SK-N-SH (cell line): ENCODE data around the gene FGD3. TPM values are rescaled to one million over a fixed set of nuclear protein-coding genes. Genes with fewer than 3 reads are reported as not detected.
"Not testable (repeated sequence)": the region's sequence is repeated elsewhere in the genome, so short reads cannot be mapped to it uniquely, and the experiment has no call there.

Experiments
- CTCF ChIA-PET: fragments of 300-600, 350-600 bp; formaldehyde crosslinking; extraction: SDS; loops from one replicate; lab custom pipeline; 2021; lab: Yijun Ruan, JAX
- POLR2A ChIA-PET: fragments of 350-600 bp; sonication (Branson Sonifier 250); formaldehyde crosslinking; extraction: SDS; loops from one replicate; lab custom pipeline; 2020; ENCODE audit warnings: antibody characterized with exemption, inconsistent platforms; lab: Yijun Ruan, JAX
- DNase-seq: peaks from one replicate; pipeline ENCODE4 v3.0.0; 2012
- H2AFZ ChIP-seq: fragments of 200-600 bp; sonication (generic); 2 replicates; pipeline ENCODE4 v1.8.1; 2016; ENCODE audit warnings: antibody characterized with exemption, mild to moderate bottlenecking, low read depth
- H3F3A ChIP-seq: fragments of 200-600 bp; sonication (generic); replicated peaks from 2 replicates; pipeline ENCODE3; 2016; ENCODE audit warnings: antibody characterized with exemption, mild to moderate bottlenecking; ENCODE audit not compliant: insufficient read depth
- H3K27ac ChIP-seq, 2 experiments: fragments of 200-500 bp in 1 of 2; fragments of 200-600 bp in 1 of 2; sonication (Bioruptor generic) in 1 of 2; sonication (generic), shearing (Covaris generic) in 1 of 2; 2 replicates each; pipeline versions ENCODE4 v1.5.1 to v1.6.1; 2014 to 2016; ENCODE audit warnings: low read depth in 2 of 2, inconsistent platforms in 1 of 2, low read length in 1 of 2, mild to moderate bottlenecking in 1 of 2, mixed read lengths in 1 of 2
- H3K27me3 ChIP-seq: fragments of 200-600 bp; sonication (generic), shearing (Covaris generic); 2 replicates; pipeline ENCODE4 v1.6.1; 2016; ENCODE audit warnings: mixed run types; ENCODE audit not compliant: insufficient read depth
- H3K36me3 ChIP-seq, 2 experiments: fragments of 200-500 bp in 1 of 2; fragments of 200-600 bp in 1 of 2; sonication (Bioruptor generic) in 1 of 2; sonication (generic) in 1 of 2; replicated peaks in 1 of 2; 2 replicates each; pipeline versions ENCODE3 to v1.5.1; 2014 to 2016; ENCODE audit warnings: low read length in 1 of 2, mild to moderate bottlenecking in 1 of 2; ENCODE audit not compliant: insufficient read depth in 2 of 2, control insufficient read depth in 1 of 2
- H3K4me1 ChIP-seq, 2 experiments: fragments of 200-500 bp in 1 of 2; fragments of 200-600 bp in 1 of 2; sonication (Bioruptor generic) in 1 of 2; sonication (generic), shearing (Covaris generic) in 1 of 2; 2 replicates each; pipeline versions ENCODE4 v1.5.1 to v1.6.1; 2014 to 2016; ENCODE audit warnings: low read depth in 1 of 2, low read length in 1 of 2, mixed run types in 1 of 2; ENCODE audit not compliant: insufficient read depth in 2 of 2, control insufficient read depth in 1 of 2
- H3K4me2 ChIP-seq: fragments of 200-600 bp; sonication (generic), shearing (Covaris generic); 2 replicates; pipeline ENCODE4 v1.6.1; 2017; ENCODE audit warnings: mixed run types
- H3K4me3 ChIP-seq, 2 experiments: fragments of 200-500 bp in 1 of 2; fragments of 200-600 bp in 1 of 2; sonication (Bioruptor generic) in 1 of 2; sonication (generic), shearing (Covaris generic) in 1 of 2; 2 replicates each; pipeline versions ENCODE4 v1.5.1 to v1.8.1; 2014 to 2016; ENCODE audit warnings: low read depth in 2 of 2, inconsistent platforms in 1 of 2, low read length in 1 of 2, mild to moderate bottlenecking in 1 of 2, mixed read lengths in 1 of 2, moderate library complexity in 1 of 2
- H3K79me2 ChIP-seq: fragments of 200-600 bp; sonication (generic); 2 replicates; pipeline ENCODE4 v1.8.1; 2017; ENCODE audit warnings: mild to moderate bottlenecking; ENCODE audit not compliant: insufficient read depth
- H3K9ac ChIP-seq: fragments of 200-600 bp; sonication (generic); 2 replicates; pipeline ENCODE4 v1.6.1; 2017; ENCODE audit warnings: mixed run types
- H3K9me2 ChIP-seq: fragments of 200-600 bp; sonication (generic); 2 replicates; pipeline ENCODE4 v1.6.1; 2017; ENCODE audit warnings: mixed run types
- H3K9me3 ChIP-seq: fragments of 200-600 bp; sonication (generic); 2 replicates; pipeline ENCODE4 v1.6.1; 2017; ENCODE audit warnings: mixed run types, mild to moderate bottlenecking, moderate library complexity
- H4K20me1 ChIP-seq: fragments of 200-600 bp; sonication (generic); 2 replicates; pipeline ENCODE4 v1.6.1; 2017; ENCODE audit warnings: mild to moderate bottlenecking, mixed run types; ENCODE audit not compliant: insufficient read depth
- CHD2 ChIP-seq: fragments of 150-350 bp; IDR thresholded peaks from 2 replicates; pipeline ENCODE4 v1.6.1; 2018; ENCODE audit warnings: low read length; ENCODE audit not compliant: partially characterized antibody
- EP300 ChIP-seq, 2 experiments: IDR thresholded peaks; 2 replicates each; pipeline versions ENCODE4 v1.4.0 to v1.6.1; 2012; ENCODE audit warnings: borderline replicate concordance in 1 of 2, low read depth in 1 of 2, low read length in 1 of 2
- FOXJ3 ChIP-seq: sonication (generic); formaldehyde crosslinking; IDR thresholded peaks from 2 replicates; pipeline ENCODE4 v1.5.1; 2020; ENCODE audit warnings: mild to moderate bottlenecking, missing genetic modification reagents
- FOXM1 ChIP-seq: IDR thresholded peaks from 2 replicates; pipeline ENCODE4 v1.4.0; 2012; ENCODE audit warnings: low read depth, mild to moderate bottlenecking
- IRF3 ChIP-seq: fragments of 150-350 bp; IDR thresholded peaks from 2 replicates; pipeline ENCODE4 v1.6.1; 2016; ENCODE audit warnings: mild to moderate bottlenecking, low read depth, low read length
- JUND ChIP-seq: IDR thresholded peaks from 2 replicates; pipeline ENCODE4 v1.4.0; 2012
- MEF2A ChIP-seq: IDR thresholded peaks from 2 replicates; pipeline ENCODE4 v1.4.0; 2012; ENCODE audit warnings: low read depth, borderline replicate concordance
- TAF1 ChIP-seq: IDR thresholded peaks from 2 replicates; pipeline ENCODE4 v1.6.1; 2012; ENCODE audit warnings: low read depth, mild to moderate bottlenecking, low read length, moderate library complexity, borderline replicate concordance
- WGBS: methylation state at CpG from one replicate; pipeline ENCODE4 v1.1.6; 2017; ENCODE audit warnings: low lambda C conversion rate; 5-methylcytosine and 5-hydroxymethylcytosine counted together
- polyA plus RNA-seq, 3 experiments: library from polyadenylated mRNA; depleted of rRNA; stranded (reverse); fragments of >200 nt; gene quantifications; 2 replicates each; pipeline ENCODE4 v1.2.3, GENCODE V29; 2012

Gene FGD3
- polyA plus RNA-seq, 1 of the 3 experiments (the other 2 are of a cell fraction), result not detected

GRCh38 chr9:92992549-92992948, 45.2 kb downstream of the FGD3 start:
- Histone ChIP-seq H3K79me2 (no peaks in the 10 kb centered on the region), H4K20me1 (no peaks in the 10 kb centered on the region), H3K9me2 (no peaks in the 10 kb centered on the region), H2AFZ (no peak overlapping the region), H3K4me1 (no peaks in the 10 kb centered on the region; a peak in 1 of 4 replicates), H3K27me3 (no peaks in the 10 kb centered on the region), H3K9me3 (no peaks in the 10 kb centered on the region), H3K9ac (no peak overlapping the region)
- no peak for DNase-seq
- CTCF ChIA-PET, result interaction anchor here (4.0 kb wide), 1 partner anchor 11 kb away, joined by 16 read pairs; no protein-coding TSS in a partner anchor
- no peak for TF ChIP-seq MEF2A
- no peak for TF ChIP-seq FOXJ3
- no peak for TF ChIP-seq TAF1
- no peak for TF ChIP-seq CHD2
- no peak for TF ChIP-seq IRF3
- no peak for TF ChIP-seq EP300 (IDR thresholded peaks at IDR 0.05; ENCODE audit: borderline replicate concordance in 1 of 2, low read depth in 1 of 2, low read length in 1 of 2)
- no peak for TF ChIP-seq FOXM1
- TF ChIP-seq, all 33 proteins: peak for 0
- Histone ChIP-seq H3K36me3 (no peaks in the 10 kb centered on the region), H3K27ac (no peak overlapping the region), H3K4me3 (no peak overlapping the region), H3F3A (no peaks in the 10 kb centered on the region), H3K4me2 (no peak overlapping the region)
- WGBS, result 18% methylated on average over 4 of the region's 4 CpGs
- POLR2A ChIA-PET, result no interaction called here

GRCh38 chr9:92998871-92999270, 51.5 kb downstream of the FGD3 start:
- WGBS, result 14% methylated on average over 6 of the region's 10 CpGs
- H3K4me2 ChIP-seq, H4K20me1 ChIP-seq, H3K4me1 ChIP-seq, H3K36me3 ChIP-seq, H3K9me2 ChIP-seq, H3K9ac ChIP-seq, H3K27ac ChIP-seq, H3K79me2 ChIP-seq, H2AFZ ChIP-seq, H3K9me3 ChIP-seq, H3F3A ChIP-seq, DNase-seq, POLR2A ChIA-PET, H3K27me3 ChIP-seq, H3K4me3 ChIP-seq: not testable (repeated sequence)
- CTCF ChIA-PET, result interaction anchor here (0.9 kb wide), 1 partner anchor 44 kb away, joined by 3 read pairs; no protein-coding TSS in a partner anchor

DNA sequence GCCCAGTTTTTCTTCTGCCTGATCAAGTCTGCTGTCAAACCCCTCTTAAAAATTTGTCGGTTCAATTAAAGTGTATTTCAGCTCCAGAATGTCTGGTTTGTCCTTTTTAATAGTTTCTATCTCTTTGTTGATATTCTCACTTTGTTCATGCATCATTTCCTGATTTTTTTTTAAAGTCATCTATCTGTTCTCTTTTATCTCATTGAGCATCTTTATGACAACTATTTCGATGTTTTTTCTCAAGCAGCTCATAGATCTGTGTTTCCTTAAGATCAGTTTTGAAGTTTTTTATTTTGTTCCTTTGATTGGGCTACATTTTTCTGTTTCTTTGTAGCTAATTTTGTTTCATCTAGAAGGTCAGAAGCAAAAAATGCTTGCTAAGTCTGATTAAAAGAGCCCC, 53.7 kb downstream of the FGD3 start:
- Histone ChIP-seq H3K9ac (no peak overlapping the region), H3K27me3 (no peaks in the 10 kb centered on the region), H3K79me2 (no peaks in the 10 kb centered on the region), H3K9me2 (no peaks in the 10 kb centered on the region), H3K9me3 (no peaks in the 10 kb centered on the region), H3K4me2 (no peak overlapping the region), H2AFZ (no peak overlapping the region), H3K27ac (no peak overlapping the region), H4K20me1 (no peaks in the 10 kb centered on the region), H3K4me3 (no peak overlapping the region), H3F3A (no peaks in the 10 kb centered on the region), H3K4me1 (no peaks in the 10 kb centered on the region; a peak in 1 of 4 replicates), H3K36me3 (no peaks in the 10 kb centered on the region)
- DNase-seq, result no peak
- POLR2A ChIA-PET, result no interaction called here
- CTCF ChIA-PET, result interaction anchor here (6.3 kb wide), 1 partner anchor 107 kb away, joined by 48 read pairs; no protein-coding TSS in a partner anchor
- no peak for TF ChIP-seq JUND
- WGBS, result 28% methylated on average over 2 of the region's 2 CpGs
